HepG2 (cell line): Measurements from ENCODE around the gene PRR11. TPM values are rescaled to one million over a fixed set of nuclear protein-coding genes. Genes with fewer than 3 reads are reported as not detected.
A peak's percentile ranks its signal among the peaks of the same experiment; 100 is the strongest.

Experiments
- BATF2 ChIP-seq: sonication (generic); formaldehyde crosslinking; IDR thresholded peaks from 2 replicates; pipeline ENCODE4 v1.8.0; 2022; ENCODE audit warnings: mild to moderate bottlenecking, missing genetic modification reagents, moderate library complexity
- CBX5 ChIP-seq: sonication (generic); formaldehyde crosslinking; IDR thresholded peaks from 2 replicates; pipeline ENCODE4 v1.4.0; 2020; ENCODE audit warnings: missing genetic modification reagents, borderline replicate concordance
- HNF4G ChIP-seq, 2 experiments: sonication (generic) in 1 of 2; formaldehyde crosslinking in 1 of 2; IDR thresholded peaks; 2 replicates each; pipeline versions ENCODE4 v1.4.0 to v1.6.1; 2011 to 2020; ENCODE audit warnings: borderline replicate concordance in 2 of 2, low read depth in 2 of 2, mild to moderate bottlenecking in 2 of 2, low read length in 1 of 2, missing genetic modification reagents in 1 of 2, moderate library complexity in 1 of 2
- KDM3A ChIP-seq: IDR thresholded peaks from 2 replicates; pipeline ENCODE4 v1.6.1; 2018; ENCODE audit warnings: low read depth, missing compliant biosample characterization
- MXD3 ChIP-seq: IDR thresholded peaks from 2 replicates; pipeline ENCODE4 v1.6.1; 2016; ENCODE audit warnings: mild to moderate bottlenecking, missing biosample characterization, missing genetic modification reagents
- NFIC ChIP-seq: IDR thresholded peaks from 2 replicates; pipeline ENCODE4 v1.6.1; 2012; ENCODE audit warnings: mild to moderate bottlenecking, low read length, inconsistent platforms
- NR2F1 ChIP-seq, 2 experiments: fragments of 450-650 bp in 1 of 2; formaldehyde crosslinking in 1 of 2; IDR thresholded peaks; 2 replicates each; pipeline versions ENCODE4 v1.5.0 to v1.6.1; 2016 to 2020; ENCODE audit warnings: mild to moderate bottlenecking in 1 of 2, missing compliant biosample characterization in 1 of 2, missing genetic modification reagents in 1 of 2, moderate library complexity in 1 of 2
- NR2F2 ChIP-seq: IDR thresholded peaks from 2 replicates; pipeline ENCODE4 v1.6.1; 2012; ENCODE audit warnings: low read depth, inconsistent platforms, borderline replicate concordance
- RAD21 ChIP-seq: fragments of 450-650 bp; formaldehyde crosslinking; IDR thresholded peaks from 2 replicates; pipeline ENCODE4 v1.5.0; 2020; ENCODE audit warnings: mild to moderate bottlenecking
- SOX6 ChIP-seq, 2 experiments: fragments of 450-650 bp in 1 of 2; sonication (generic) in 1 of 2; formaldehyde crosslinking in 1 of 2; IDR thresholded peaks; 2 replicates each; pipeline versions ENCODE4 v1.4.0 to v1.6.1; 2017 to 2020; ENCODE audit warnings: antibody characterized with exemption in 1 of 2, mild to moderate bottlenecking in 1 of 2, missing genetic modification reagents in 1 of 2
- THRA ChIP-seq: sonication (generic); formaldehyde crosslinking; IDR thresholded peaks from 2 replicates; pipeline ENCODE4 v1.4.0; 2020; ENCODE audit warnings: missing genetic modification reagents, borderline replicate concordance
- TOPORS ChIP-seq: sonication (generic); formaldehyde crosslinking; IDR thresholded peaks from 2 replicates; pipeline ENCODE4 v1.8.0; 2023; ENCODE audit warnings: mild to moderate bottlenecking, missing genetic modification reagents
- ZBTB20 ChIP-seq: sonication (generic); formaldehyde crosslinking; IDR thresholded peaks from 2 replicates; pipeline ENCODE4 v1.8.1; 2023; ENCODE audit warnings: missing genetic modification reagents, low read depth, mild to moderate bottlenecking, borderline replicate concordance
- ZC3H13 ChIP-seq: sonication (generic); formaldehyde crosslinking; IDR thresholded peaks from 2 replicates; pipeline ENCODE4 v1.8.1; 2023; ENCODE audit warnings: mild to moderate bottlenecking, missing genetic modification reagents, moderate library complexity
- ZFX ChIP-seq: sonication (generic); formaldehyde crosslinking; IDR thresholded peaks from 2 replicates; pipeline ENCODE4 v1.4.0; 2020; ENCODE audit warnings: mild to moderate bottlenecking, low read depth, missing genetic modification reagents, moderate library complexity
- ZNF205 ChIP-seq: IDR thresholded peaks from 2 replicates; pipeline ENCODE4 v1.6.1; 2018; ENCODE audit warnings: missing biosample characterization, missing genetic modification reagents
- ZNF382 ChIP-seq: sonication (generic); formaldehyde crosslinking; IDR thresholded peaks from 2 replicates; pipeline ENCODE4 v1.5.0; 2020; ENCODE audit warnings: missing genetic modification reagents, mild to moderate bottlenecking, borderline replicate concordance
- ZNF431 ChIP-seq: sonication (generic); formaldehyde crosslinking; IDR thresholded peaks from 2 replicates; pipeline ENCODE4 v1.9.0; 2022; ENCODE audit warnings: missing genetic modification reagents, low read depth, mild to moderate bottlenecking, borderline replicate concordance
- ZNF501 ChIP-seq: sonication (generic); formaldehyde crosslinking; IDR thresholded peaks from 2 replicates; pipeline ENCODE4 v1.5.1; 2020; ENCODE audit warnings: mild to moderate bottlenecking, moderate library complexity, missing genetic modification reagents
- ZNF678 ChIP-seq: sonication (generic); formaldehyde crosslinking; IDR thresholded peaks from 2 replicates; pipeline ENCODE4 v1.4.0; 2020; ENCODE audit warnings: mild to moderate bottlenecking, missing genetic modification reagents
- ZNF737 ChIP-seq: sonication (generic); formaldehyde crosslinking; IDR thresholded peaks from 2 replicates; pipeline ENCODE4 v1.5.0; 2020; ENCODE audit warnings: missing genetic modification reagents, mild to moderate bottlenecking, borderline replicate concordance
- ZNF775 ChIP-seq: sonication (generic); formaldehyde crosslinking; IDR thresholded peaks from 2 replicates; pipeline ENCODE4 v1.4.0; 2020; ENCODE audit warnings: missing genetic modification reagents, mild to moderate bottlenecking, moderate library complexity, borderline replicate concordance
- ZNF781 ChIP-seq: sonication (generic); formaldehyde crosslinking; IDR thresholded peaks from 2 replicates; pipeline ENCODE4 v1.5.1; 2020; ENCODE audit warnings: borderline replicate concordance, mild to moderate bottlenecking, missing genetic modification reagents; ENCODE audit errors: not compliant biosample characterization
- ZNF788 ChIP-seq: sonication (generic); formaldehyde crosslinking; IDR thresholded peaks from 2 replicates; pipeline ENCODE4 v1.5.0; 2020; ENCODE audit warnings: mild to moderate bottlenecking, missing genetic modification reagents, borderline replicate concordance
- polyA plus RNA-seq, 8 experiments: library from polyadenylated mRNA; depleted of rRNA in 3 of 8; stranded (reverse) in 7 of 8; unstranded in 1 of 8; fragments of >200 nt; fragmentation: Illumina TruSeq in 4 of 8; extraction: Trizol in 4 of 8; gene quantifications; 2 replicates each; pipeline versions ENCODE4 v1.2.1 to v1.2.3, GENCODE V29; 2011 to 2016; ENCODE audit warnings: low read depth in 4 of 8, missing spikeins in 1 of 8, mixed read lengths in 1 of 8; ENCODE audit not compliant: insufficient read depth in 1 of 8
- total RNA-seq, 5 experiments: library from RNA; depleted of rRNA; stranded (reverse); fragments of >200 nt; fragmentation: Illumina TruSeq; extraction: Trizol; gene quantifications; 2 replicates each; pipeline ENCODE4 v1.2.3, GENCODE V29; 2016; ENCODE audit warnings: low read depth in 1 of 5
- TF ChIP-seq, protein P1 (sequence below): sonication (generic); formaldehyde crosslinking; IDR thresholded peaks from 2 replicates; pipeline ENCODE4 v1.5.0; 2020; ENCODE audit warnings: missing genetic modification reagents

Gene PRR11
- total and polyA plus RNA-seq, 2 of the 13 experiments (the other 11 are each of a cell fraction or from before 2014, with no cell fraction given) = 35.7 to 39.2 TPM

GRCh38 chr17:59154721-59155438 lies 666 bp upstream of the PRR11 start, which contains the start of gene SKA2 (continued):
- TF ChIP-seq BATF2 (peak; percentile 7; the same call in 1 of the 2 replicates), SOX6 (IDR thresholded peaks at IDR 0.05) (no peak), SOX6 (CRISPR knock-in tag; IDR thresholded peaks at IDR 0.05) (peak; percentile 69), NR2F2 (no peak), NFIC (no peak), ZBTB20 (CRISPR knock-in tag) (peak; percentile 51; the same call in 1 of the 2 replicates), ZFX (CRISPR knock-in tag) (peak; percentile 81), ZNF382 (CRISPR knock-in tag) (no peak), RAD21 (CRISPR knock-in tag) (peak; percentile 55; the same call in 1 of the 2 replicates), ZNF775 (CRISPR knock-in tag) (no peak), CBX5 (no peak), KDM3A (CRISPR knock-in tag) (no peak), NR2F1 (CRISPR knock-in tag; IDR thresholded peaks at IDR 0.05) (no peak; a peak in 1 of 4 replicates), ZC3H13 (CRISPR knock-in tag) (no peak; the same call in 1 of the 2 replicates), THRA (CRISPR knock-in tag) (peak; percentile 18; the same call in 1 of the 2 replicates), ZNF737 (no peak), ZNF678 (CRISPR knock-in tag) (peak; percentile 80; the same call in 1 of the 2 replicates), TOPORS (CRISPR knock-in tag) (peak; percentile 60; the same call in 1 of the 2 replicates), MXD3 (CRISPR knock-in tag) (peak; percentile 20; the same call in 1 of the 2 replicates), ZNF781 (CRISPR knock-in tag) (no peak), ZNF501 (peak; percentile 42; the same call in 1 of the 2 replicates), ZNF788 (CRISPR knock-in tag) (no peak; the same call in 1 of the 2 replicates), HNF4G (IDR thresholded peaks at IDR 0.05; ENCODE audit: borderline replicate concordance, low read depth, low read length) (no peak), HNF4G (CRISPR knock-in tag; IDR thresholded peaks at IDR 0.05; ENCODE audit: borderline replicate concordance, low read depth) (no peak), ZNF205 (CRISPR knock-in tag) (peak; percentile 50), ZNF431 (CRISPR knock-in tag) (no peak; the same call in 1 of the 2 replicates)
- TF ChIP-seq, protein P1, sequence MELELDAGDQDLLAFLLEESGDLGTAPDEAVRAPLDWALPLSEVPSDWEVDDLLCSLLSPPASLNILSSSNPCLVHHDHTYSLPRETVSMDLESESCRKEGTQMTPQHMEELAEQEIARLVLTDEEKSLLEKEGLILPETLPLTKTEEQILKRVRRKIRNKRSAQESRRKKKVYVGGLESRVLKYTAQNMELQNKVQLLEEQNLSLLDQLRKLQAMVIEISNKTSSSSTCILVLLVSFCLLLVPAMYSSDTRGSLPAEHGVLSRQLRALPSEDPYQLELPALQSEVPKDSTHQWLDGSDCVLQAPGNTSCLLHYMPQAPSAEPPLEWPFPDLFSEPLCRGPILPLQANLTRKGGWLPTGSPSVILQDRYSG = no peak
